HG02870 (cell line): ENCODE results near the gene MARK3.
"Not testable (repeated sequence)": the region's sequence is repeated elsewhere in the genome, so short reads cannot be mapped to it uniquely, and the experiment has no call there.

Experiments
- ATAC-seq: cut with Tn5 transposase; IDR thresholded peaks from one replicate; pipeline ENCODE4 v1.9.1; 2021; ENCODE audit warnings: mild to moderate bottlenecking, moderate library complexity; ENCODE audit not compliant: unreplicated experiment

MARK3 gene

GRCh38 chr14:103509864-103510723, 124.9 kb downstream of the MARK3 start:
- ATAC-seq, result no peak

GRCh38 chr14:103510724-103511693, 125.8 kb downstream of the MARK3 start:
- ATAC-seq, result no peak

- ATAC-seq, result not testable (repeated sequence)
Observed at GRCh38 chr14:103512180-103512579, 127.0 kb downstream of the MARK3 start.

GRCh38 chr14:103512701-103513611, 127.7 kb downstream of the MARK3 start:
- no peak for ATAC-seq

GRCh38 chr14:103514596-103515421, 129.6 kb downstream of the MARK3 start:
- no peak for ATAC-seq

- ATAC-seq, result no peak
Observed at GRCh38 chr14:103516426-103517173, 131.4 kb downstream of the MARK3 start.

GRCh38 chr14:103517174-103517566, 132.0 kb downstream of the MARK3 start:
- ATAC-seq, result no peak

- no peak for ATAC-seq
Observed at GRCh38 chr14:103517721-103518421, 132.7 kb downstream of the MARK3 start.

- ATAC-seq, result no peak
Observed at GRCh38 chr14:103518422-103519042, 133.3 kb downstream of the MARK3 start.

GRCh38 chr14:103519043-103519836, 134.0 kb downstream of the MARK3 start:
- no peak for ATAC-seq

GRCh38 chr14:103519837-103520212, 134.6 kb downstream of the MARK3 start:
- ATAC-seq, result no peak

- ATAC-seq, result no peak
Observed at GRCh38 chr14:103520269-103520656, 135.0 kb downstream of the MARK3 start.

- no peak for ATAC-seq
Observed at GRCh38 chr14:103520657-103521437, 135.6 kb downstream of the MARK3 start.

GRCh38 chr14:103521438-103521950, 136.3 kb downstream of the MARK3 start:
- ATAC-seq, result no peak

- ATAC-seq, result no peak
Observed at GRCh38 chr14:103521951-103522563, 136.8 kb downstream of the MARK3 start.
